ENCODE measurements around the gene ANXA3. TPM values are rescaled to one million over a fixed set of nuclear protein-coding genes. Genes with fewer than 3 reads are reported as not detected.

Gene ANXA3
- total and polyA plus RNA-seq, 2 donors (not counting 1 experiment from before 2014, with no cell fraction given), result not detected

- H3K27ac Mint-ChIP-seq, result no peak overlapping the region
Observed at GRCh38 chr4:78625073-78625472, 73.5 kb downstream of the ANXA3 start.

More at GRCh38 chr4:78625073-78625472, 73.5 kb downstream of the ANXA3 start:
- no peak overlapping the region for H3K27ac ChIP-seq (ENCODE audit: low read length in 2 of 2)
- peaks cover 5% of the 10 kb centered on the region for H3K9me3 Mint-ChIP-seq (ENCODE audit: insufficient read depth)
- H3K9me3 ChIP-seq (ENCODE audit: control extremely low read depth in 1 of 3, control insufficient read depth in 2 of 3, insufficient read depth in 1 of 3, low read length in 2 of 3), result peaks cover 2 to 14% (median 11%) of the 10 kb centered on the region in 3 donors
- TF ChIP-seq EZH2 (IDR thresholded peaks at IDR 0.05; ENCODE audit: borderline replicate concordance, insufficient read depth, low read depth, low read length, poor library complexity, severe bottlenecking), result no peak
- TF ChIP-seq CTCF (IDR thresholded peaks at IDR 0.05), result no peak
- DNase-seq (no peak), ATAC-seq (ENCODE audit: low read depth) (no peak)
- no peaks in the 10 kb centered on the region for H3K36me3 ChIP-seq (replicated peaks in 1 of 2; ENCODE audit: control extremely low read depth in 1 of 2, control insufficient read depth in 1 of 2, extremely low read depth in 1 of 2, insufficient read depth in 2 of 2, low read length in 1 of 2)
- peaks cover 16% of the 10 kb centered on the region in 2 donors for H3K4me1 ChIP-seq (ENCODE audit: control insufficient read depth in 2 of 2, insufficient read depth in 2 of 2, low read length in 2 of 2)
- H3K9ac ChIP-seq (ENCODE audit: low read length), result no peak overlapping the region
- peaks cover 43% of the 10 kb centered on the region for H3K4me1 Mint-ChIP-seq
- H3K27me3 Mint-ChIP-seq, result no peaks in the 10 kb centered on the region
- H3K4me2 ChIP-seq (replicated peaks; ENCODE audit: low read depth, low read length, poor library complexity, severe bottlenecking), result no peak overlapping the region
- intact Hi-C loops (cut with micrococcal nuclease), result no loop called here
- POLR2A ChIA-PET, result interaction anchor here (0.7 kb wide), 1 partner anchor 11 kb away, joined by 4 read pairs; no protein-coding TSS in a partner anchor
- H4K20me1 ChIP-seq (ENCODE audit: control insufficient read depth, insufficient read depth, low read length, poor library complexity, severe bottlenecking), result no peaks in the 10 kb centered on the region
- no peaks in the 10 kb centered on the region for H3K79me2 ChIP-seq (ENCODE audit: control insufficient read depth, insufficient read depth, low read length)
- H3K27me3 ChIP-seq (replicated peaks in 1 of 4; ENCODE audit: control extremely low read depth in 1 of 4, control insufficient read depth in 3 of 4, insufficient read depth in 4 of 4, low read length in 3 of 4), result no peaks in the 10 kb centered on the region
- H2AFZ ChIP-seq (ENCODE audit: insufficient read depth, low read depth, low read length, poor library complexity, severe bottlenecking), result no peak overlapping the region
- H3K4me3 ChIP-seq (ENCODE audit: control extremely low read depth in 1 of 5, extremely low read depth in 1 of 5, insufficient read depth in 1 of 5, low read depth in 2 of 5, low read length in 4 of 5), result no peak overlapping the region
- CTCF ChIA-PET, result interaction anchor here (7.6 kb wide), 1 partner anchor 11 kb away, joined by 47 read pairs; no protein-coding TSS in a partner anchor
- 100% methylated on average over 1 of the region's 2 CpGs for WGBS (ENCODE audit: insufficient coverage)
- H3K4me3 Mint-ChIP-seq, result no peak overlapping the region

Measured in B cell (primary cell).